ENCODE data around the gene SKIC8. TPM values are rescaled to one million over a fixed set of nuclear protein-coding genes. Genes with fewer than 3 reads are reported as not detected.

SKIC8 gene
- polyA plus RNA-seq, 5 donors: 97.0 to 123 (median 114) TPM

GRCh38 chr15:78302579-78303312, 3.3 kb upstream of the SKIC8 start:
- DNase-seq: no peak

GRCh38 chr15:78301828-78302227, 2.4 kb upstream of the SKIC8 start:
- no peak for DNase-seq

GRCh38 chr15:78301326-78301725, 1.9 kb upstream of the SKIC8 start:
- DNase-seq: no peak

- DNase-seq: no peak
These were observed 7.2 kb downstream of the SKIC8 start for GRCh38 chr15:78292219-78292618.

- DNase-seq: no peak
These were observed 7.7 kb downstream of the SKIC8 start for GRCh38 chr15:78291698-78292097.

- no peak for DNase-seq
These were observed 8.4 kb downstream of the SKIC8 start for GRCh38 chr15:78291052-78291451.

- DNase-seq: no peak
These were observed 9.2 kb downstream of the SKIC8 start for GRCh38 chr15:78290222-78290621.

GRCh38 chr15:78284758-78285157, 14.7 kb downstream of the SKIC8 start:
- DNase-seq: no peak

GRCh38 chr15:78282324-78282723, 17.1 kb downstream of the SKIC8 start:
- DNase-seq: no peak

- no peak for DNase-seq
These were observed 18.9 kb downstream of the SKIC8 start for GRCh38 chr15:78280319-78281072.

GRCh38 chr15:78276064-78276943, 23.1 kb downstream of the SKIC8 start:
- no peak for DNase-seq

- DNase-seq: no peak
These were observed 24.4 kb downstream of the SKIC8 start for GRCh38 chr15:78274994-78275393.

- DNase-seq: no peak
These were observed 26.6 kb downstream of the SKIC8 start for GRCh38 chr15:78272776-78273175.

- DNase-seq: no peak
These were observed 27.1 kb downstream of the SKIC8 start for GRCh38 chr15:78272316-78272715.

- no peak for DNase-seq
These were observed 32.6 kb downstream of the SKIC8 start for GRCh38 chr15:78266806-78267205.

- no peak for DNase-seq
These were observed 33.2 kb downstream of the SKIC8 start for GRCh38 chr15:78266229-78266628.

- DNase-seq: no peak
These were observed 33.6 kb downstream of the SKIC8 start for GRCh38 chr15:78265752-78266224.

GRCh38 chr15:78265137-78265460, 34.3 kb downstream of the SKIC8 start:
- no peak for DNase-seq

- DNase-seq: peak; percentile 55 to 67
These were observed 34.9 kb downstream of the SKIC8 start, which contains the start of gene DNAJA4 for GRCh38 chr15:78264304-78265136. TSS of gene DNAJA4 (plus strand) at chr15:78264562. CDS start at chr15:78264764, 202 bp downstream.

- no peak for DNase-seq
These were observed 35.5 kb downstream of the SKIC8 start for GRCh38 chr15:78263907-78264303.

- DNase-seq: no peak
These were observed 36.0 kb downstream of the SKIC8 start for GRCh38 chr15:78263351-78263781.

Data from right lung (tissue), 5 donors.